GM18873 (cell line): ENCODE results near the gene ACSM6.
"Not testable (repeated sequence)": the region's sequence is repeated elsewhere in the genome, so short reads cannot be mapped to it uniquely, and the experiment has no call there.

Experiments used
- ATAC-seq: cut with Tn5 transposase; IDR thresholded peaks from one replicate; pipeline ENCODE4 v1.9.1; 2021; ENCODE audit warnings: mild to moderate bottlenecking, moderate library complexity, moderate number of reproducible peaks; ENCODE audit not compliant: unreplicated experiment, low FRiP score

Gene ACSM6, protein sequence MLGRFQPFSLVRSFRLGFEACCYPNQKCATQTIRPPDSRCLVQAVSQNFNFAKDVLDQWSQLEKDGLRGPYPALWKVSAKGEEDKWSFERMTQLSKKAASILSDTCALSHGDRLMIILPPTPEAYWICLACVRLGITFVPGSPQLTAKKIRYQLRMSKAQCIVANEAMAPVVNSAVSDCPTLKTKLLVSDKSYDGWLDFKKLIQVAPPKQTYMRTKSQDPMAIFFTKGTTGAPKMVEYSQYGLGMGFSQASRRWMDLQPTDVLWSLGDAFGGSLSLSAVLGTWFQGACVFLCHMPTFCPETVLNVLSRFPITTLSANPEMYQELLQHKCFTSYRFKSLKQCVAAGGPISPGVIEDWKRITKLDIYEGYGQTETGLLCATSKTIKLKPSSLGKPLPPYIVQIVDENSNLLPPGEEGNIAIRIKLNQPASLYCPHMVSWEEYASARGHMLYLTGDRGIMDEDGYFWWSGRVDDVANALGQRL

GRCh38 chr10:95193944-95194343, at the start of gene ACSM6:
Gene ACSM6 (plus strand): TSS chr10:95194238. CDS start chr10:95194486, 248 bp downstream.
- no peak for ATAC-seq

GRCh38 chr10:95168694-95169093, 25.3 kb upstream of the ACSM6 start:
- ATAC-seq: no peak

- ATAC-seq: no peak
Observed at GRCh38 chr10:95169522-95169921, 24.5 kb upstream of the ACSM6 start.

DNA sequence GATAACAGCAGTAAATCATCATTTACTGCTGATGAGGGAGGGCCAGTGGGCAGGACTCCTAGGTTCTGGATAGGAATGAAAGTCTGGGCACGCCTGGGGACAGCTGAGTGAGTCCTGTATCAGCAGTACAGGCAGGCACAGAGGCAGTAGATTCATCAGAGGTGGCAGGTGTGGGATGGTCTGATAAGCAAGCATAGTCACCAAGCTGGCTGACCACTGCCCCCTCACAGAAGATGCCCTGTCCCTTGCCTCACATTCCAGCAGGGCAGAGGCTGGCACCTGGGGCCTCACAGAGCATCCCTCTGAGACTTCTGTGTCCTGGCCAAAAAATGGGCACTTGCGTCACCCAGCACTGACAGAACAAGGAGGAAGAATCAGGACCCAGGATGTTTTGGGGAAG, 23.2 kb upstream of the ACSM6 start:
- ATAC-seq: no peak

DNA sequence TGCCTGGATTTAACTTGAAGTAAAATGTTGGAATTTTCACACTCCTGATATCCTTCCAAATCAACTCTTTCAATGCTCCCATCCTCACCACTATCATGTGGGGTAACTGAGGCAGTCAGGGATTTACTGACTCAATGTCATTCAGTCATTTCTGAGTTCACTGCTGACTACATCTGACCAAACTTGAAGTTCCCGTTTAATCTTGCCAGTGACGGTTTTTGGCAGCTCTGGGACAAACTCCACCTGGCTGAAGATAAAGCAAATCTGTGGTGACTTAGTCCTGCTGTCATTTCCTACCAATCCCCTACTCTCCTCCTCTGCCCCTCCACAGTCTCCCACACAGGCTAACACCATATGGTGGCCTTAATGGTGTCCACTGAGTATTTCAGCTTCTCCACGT, 22.7 kb upstream of the ACSM6 start:
- no peak for ATAC-seq

GRCh38 chr10:95172851-95173250, 21.2 kb upstream of the ACSM6 start:
- no peak for ATAC-seq

GRCh38 chr10:95176101-95176500, 17.9 kb upstream of the ACSM6 start:
- ATAC-seq: no peak

DNA sequence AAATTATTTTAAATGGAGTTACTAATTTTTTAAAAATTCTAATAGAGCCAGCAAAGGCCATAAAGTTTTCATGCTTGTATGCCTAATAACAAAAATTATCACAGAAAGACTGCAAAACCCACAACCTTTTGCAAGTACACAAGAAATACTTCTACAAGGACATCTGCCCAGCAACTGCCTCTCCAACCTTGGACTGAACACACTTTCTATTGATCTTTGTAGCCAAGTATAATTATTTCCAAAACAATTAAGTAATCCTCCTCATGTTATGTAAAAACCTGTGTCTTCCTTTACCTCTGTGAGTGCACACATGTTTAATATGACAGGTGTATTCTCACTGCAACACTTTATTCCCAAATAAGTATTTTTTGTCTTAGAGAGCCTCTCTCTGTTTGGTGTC, 16.6 kb upstream of the ACSM6 start:
- no peak for ATAC-seq

DNA sequence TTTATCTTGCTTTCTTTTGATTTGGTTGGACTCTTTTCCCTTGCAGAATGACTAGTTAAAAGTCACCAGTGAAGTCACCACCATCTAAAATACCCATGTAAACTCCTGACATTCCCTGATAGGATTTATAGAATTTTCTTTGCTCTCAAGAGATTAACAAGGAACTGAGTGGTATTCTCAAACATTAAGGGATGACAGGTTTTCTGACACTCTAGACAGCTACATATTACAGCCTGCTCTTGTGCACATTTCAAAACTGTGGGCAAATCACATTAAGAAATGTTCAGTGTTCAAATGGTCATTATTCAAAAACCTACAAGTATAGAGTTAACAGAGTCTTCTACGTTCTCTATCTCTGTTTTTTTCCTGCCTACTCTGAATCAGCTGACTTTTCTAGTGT, 15.8 kb upstream of the ACSM6 start:
- no peak for ATAC-seq

- no peak for ATAC-seq
Observed at GRCh38 chr10:95178797-95179196, 15.2 kb upstream of the ACSM6 start.

DNA sequence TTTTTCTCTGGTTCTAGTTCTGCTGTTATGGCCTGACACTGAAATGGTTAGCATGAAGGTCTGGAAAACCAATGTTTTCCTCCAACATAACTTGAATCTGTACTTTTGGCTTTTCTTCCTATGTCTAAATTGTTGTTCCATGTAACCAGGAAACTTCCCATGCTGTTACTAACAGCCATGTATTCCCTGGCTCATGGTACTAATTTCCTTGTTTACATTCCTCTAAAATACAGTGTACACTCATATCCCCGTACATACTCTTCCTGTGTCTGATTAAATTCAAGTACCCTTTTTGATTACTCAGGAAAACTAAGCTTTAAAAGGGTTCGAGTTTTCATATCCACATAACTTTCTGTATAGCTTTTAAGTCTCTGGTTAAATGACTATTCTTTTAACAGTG, 12.3 kb upstream of the ACSM6 start:
- ATAC-seq: no peak

DNA sequence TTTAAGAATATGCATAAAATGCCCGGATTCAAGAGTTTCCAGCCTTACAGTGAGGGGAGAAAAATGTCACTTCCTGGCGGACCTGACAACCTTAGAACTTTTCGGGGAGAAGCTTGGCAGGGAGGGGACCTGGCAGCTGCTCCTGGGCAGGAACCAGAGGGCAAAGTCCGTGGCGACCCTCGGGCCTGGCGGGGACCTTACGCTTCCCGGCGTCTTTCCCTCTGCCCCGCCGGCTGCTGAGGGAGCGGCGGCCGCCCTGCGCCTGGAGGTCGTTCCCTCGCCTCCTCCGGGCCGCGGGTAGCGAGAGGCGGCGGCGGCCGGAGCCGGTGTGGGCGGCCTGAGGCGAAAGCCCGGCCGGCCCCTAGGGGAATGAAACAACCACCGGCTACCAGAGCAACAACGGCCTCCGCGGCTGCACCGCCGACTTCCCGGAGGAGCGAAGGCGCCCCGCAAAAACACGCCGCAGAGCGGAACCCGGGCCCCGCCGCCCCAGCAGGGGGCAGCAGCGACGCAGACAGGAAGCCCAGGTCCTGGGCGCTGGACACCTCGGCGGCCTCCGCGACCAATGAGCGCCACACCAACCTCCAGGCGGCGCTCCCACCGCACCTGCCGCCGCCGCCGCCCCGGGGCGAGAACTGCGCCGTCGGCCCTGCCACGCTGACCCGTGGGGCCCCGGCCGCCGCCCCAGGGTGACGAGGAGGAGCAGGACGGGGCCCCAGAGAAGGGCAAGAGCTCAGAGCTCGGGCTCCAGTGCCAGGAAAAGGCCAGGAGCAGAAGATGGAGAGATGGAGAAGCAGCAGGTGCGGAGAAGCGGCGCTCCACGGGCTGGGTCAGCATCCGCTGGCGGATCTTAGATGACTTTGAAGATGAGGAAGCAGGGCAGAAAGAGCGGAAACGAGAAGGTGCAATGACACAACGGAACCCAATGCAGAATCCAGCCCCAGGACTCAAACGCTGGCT, 10.5 kb upstream of the ACSM6 start:
- peak; percentile 90 for ATAC-seq

- no peak for ATAC-seq
Observed at GRCh38 chr10:95187617-95188016, 6.4 kb upstream of the ACSM6 start.

- ATAC-seq: no peak
Observed at GRCh38 chr10:95188593-95188992, 5.4 kb upstream of the ACSM6 start.

- ATAC-seq: no peak
Observed at GRCh38 chr10:95196046-95196445, 2.0 kb downstream of the ACSM6 start.

DNA sequence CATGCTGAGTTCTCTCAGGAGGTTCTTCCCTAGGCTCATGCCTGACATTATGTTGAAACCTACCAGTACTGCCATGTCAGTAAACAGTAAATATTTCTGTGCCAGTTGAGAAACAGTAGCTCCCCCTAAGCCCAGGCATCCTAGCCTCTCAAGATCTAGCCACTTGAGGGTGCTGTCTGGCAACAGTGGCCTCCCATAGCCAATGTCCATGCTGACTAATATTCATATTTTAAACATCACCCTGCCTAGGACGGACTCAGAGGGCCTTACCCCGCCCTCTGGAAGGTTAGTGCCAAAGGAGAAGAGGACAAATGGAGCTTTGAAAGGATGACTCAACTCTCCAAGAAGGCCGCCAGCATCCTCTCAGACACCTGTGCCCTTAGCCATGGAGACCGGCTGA, 7.7 kb downstream of the ACSM6 start:
- no peak for ATAC-seq

DNA sequence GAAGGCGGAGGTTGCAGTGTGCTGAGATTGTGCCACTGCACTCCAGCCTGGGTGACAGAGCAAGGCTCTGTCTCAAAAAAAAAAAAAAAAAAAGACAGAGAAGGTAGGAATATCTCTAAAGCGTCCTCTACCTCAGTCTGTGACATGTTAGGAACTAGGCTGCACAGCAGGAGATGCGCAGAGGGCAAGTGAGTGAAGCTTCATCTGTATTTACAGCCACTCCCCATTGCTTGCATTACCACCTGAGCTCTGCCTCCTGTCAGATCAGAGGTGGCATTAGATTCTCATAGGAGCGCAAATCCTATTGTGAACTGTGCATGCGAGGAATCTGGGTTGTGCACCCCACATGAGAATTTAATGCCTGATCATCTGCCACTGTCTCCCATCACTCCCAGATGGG, 8.8 kb downstream of the ACSM6 start:
- not testable (repeated sequence) for ATAC-seq

GRCh38 chr10:95208702-95209391, 14.8 kb downstream of the ACSM6 start:
- ATAC-seq: no peak

DNA sequence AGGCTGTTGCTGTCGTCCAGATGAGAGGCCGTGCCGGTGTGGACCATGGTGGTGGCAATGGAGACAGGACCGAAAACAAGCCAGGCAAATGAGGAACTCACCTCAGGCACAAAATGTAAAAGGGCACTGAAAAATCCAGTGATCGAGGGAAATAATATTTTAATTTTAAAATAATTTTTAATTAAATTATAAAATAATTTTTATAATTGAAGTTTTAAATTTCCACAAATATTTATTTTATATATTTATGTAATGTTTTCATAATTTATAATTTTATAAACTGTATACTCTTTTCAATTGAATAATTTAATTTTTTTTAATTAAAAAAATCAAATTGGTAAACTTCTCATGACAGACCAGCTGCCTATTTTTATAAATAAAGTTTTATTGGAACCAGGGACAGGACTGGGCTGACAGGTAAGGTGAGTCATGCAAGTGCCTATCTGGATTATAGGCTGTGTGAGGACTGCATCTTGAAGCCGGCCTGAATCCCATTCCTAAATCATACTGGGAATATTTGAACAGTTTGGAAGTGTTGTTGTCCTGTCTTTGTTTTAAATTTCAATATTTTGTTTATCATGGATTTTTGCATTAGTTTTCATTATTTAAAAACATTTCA, 15.6 kb downstream of the ACSM6 start:
- no peak for ATAC-seq

GRCh38 chr10:95211606-95212279, 17.7 kb downstream of the ACSM6 start:
- no peak for ATAC-seq
